Loucy (cell line): ENCODE measurements around the gene RNF44.

Source experiments
- EZH2phosphoT487 ChIP-seq: fragments of 200-600 bp; IDR thresholded peaks from 2 replicates; pipeline ENCODE4 v1.6.1; 2018; ENCODE audit warnings: antibody characterized with exemption, mild to moderate bottlenecking, moderate library complexity, borderline replicate concordance
- TF ChIP-seq, protein P1 (sequence below): fragments of 200-600 bp; sonication (generic); conservative IDR thresholded peaks from 2 replicates; pipeline ENCODE4 v1.5.1; 2014; ENCODE audit warnings: mild to moderate bottlenecking, antibody characterized with exemption, low read length

DNA sequence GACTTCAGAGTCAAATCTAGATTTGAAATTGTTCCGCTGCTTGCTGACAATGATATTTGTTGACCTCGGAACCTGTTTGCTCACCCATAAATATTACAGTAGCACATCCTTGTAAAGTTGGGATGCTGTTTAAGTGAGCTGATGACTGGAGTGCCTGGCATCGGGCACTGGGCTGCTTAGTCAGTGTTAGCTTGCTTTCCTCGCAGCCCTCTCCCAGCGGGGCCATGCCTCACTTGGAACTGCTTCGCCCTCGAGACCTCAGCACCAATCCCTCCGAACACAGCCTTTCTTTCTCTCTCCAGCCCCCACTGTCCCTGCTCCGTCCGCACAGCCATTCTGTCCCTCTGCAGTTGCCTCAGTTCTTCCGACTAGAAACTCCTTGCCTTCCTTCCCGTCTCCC, 23.4 kb downstream of the RNF44 start:
- no peak for TF ChIP-seq EZH2phosphoT487
- TF ChIP-seq, protein P1, sequence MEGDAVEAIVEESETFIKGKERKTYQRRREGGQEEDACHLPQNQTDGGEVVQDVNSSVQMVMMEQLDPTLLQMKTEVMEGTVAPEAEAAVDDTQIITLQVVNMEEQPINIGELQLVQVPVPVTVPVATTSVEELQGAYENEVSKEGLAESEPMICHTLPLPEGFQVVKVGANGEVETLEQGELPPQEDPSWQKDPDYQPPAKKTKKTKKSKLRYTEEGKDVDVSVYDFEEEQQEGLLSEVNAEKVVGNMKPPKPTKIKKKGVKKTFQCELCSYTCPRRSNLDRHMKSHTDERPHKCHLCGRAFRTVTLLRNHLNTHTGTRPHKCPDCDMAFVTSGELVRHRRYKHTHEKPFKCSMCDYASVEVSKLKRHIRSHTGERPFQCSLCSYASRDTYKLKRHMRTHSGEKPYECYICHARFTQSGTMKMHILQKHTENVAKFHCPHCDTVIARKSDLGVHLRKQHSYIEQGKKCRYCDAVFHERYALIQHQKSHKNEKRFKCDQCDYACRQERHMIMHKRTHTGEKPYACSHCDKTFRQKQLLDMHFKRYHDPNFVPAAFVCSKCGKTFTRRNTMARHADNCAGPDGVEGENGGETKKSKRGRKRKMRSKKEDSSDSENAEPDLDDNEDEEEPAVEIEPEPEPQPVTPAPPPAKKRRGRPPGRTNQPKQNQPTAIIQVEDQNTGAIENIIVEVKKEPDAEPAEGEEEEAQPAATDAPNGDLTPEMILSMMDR = no peak
